Smooth muscle cell (in vitro differentiated cells): ENCODE data around the gene RPAP3. TPM values are rescaled to one million over a fixed set of nuclear protein-coding genes. Genes with fewer than 3 reads are reported as not detected.

ENCODE experiments used
- DNase-seq: peaks from one replicate; lab custom pipeline; 2025; ENCODE audit not compliant: unreplicated experiment; lab: John Stamatoyannopoulos, UW
- H2AFZ ChIP-seq: fragments of 200-600 bp; sonication (generic); 2 replicates; pipeline ENCODE4 v1.6.0; 2016; ENCODE audit warnings: antibody characterized with exemption, low read depth, mild to moderate bottlenecking
- H3F3A ChIP-seq: fragments of 200-600 bp; sonication (generic); 2 replicates; pipeline ENCODE4 v1.6.0; 2017; ENCODE audit warnings: antibody characterized with exemption, low read depth
- H3K27ac ChIP-seq: fragments of 200-600 bp; sonication (generic); 2 replicates; pipeline ENCODE4 v1.5.1; 2016; ENCODE audit warnings: low read depth, mild to moderate bottlenecking
- H3K27me3 ChIP-seq: fragments of 200-600 bp; sonication (generic); 2 replicates; pipeline ENCODE4 v1.6.1; 2016; ENCODE audit warnings: low read depth, mild to moderate bottlenecking
- H3K36me3 ChIP-seq: fragments of 200-600 bp; sonication (generic); 2 replicates; pipeline ENCODE4 v1.5.1; 2016; ENCODE audit warnings: low read depth
- H3K4me1 ChIP-seq: fragments of 200-600 bp; sonication (generic); 2 replicates; pipeline ENCODE4 v1.5.1; 2016; ENCODE audit warnings: low read depth
- H3K4me2 ChIP-seq: fragments of 200-600 bp; sonication (generic); 2 replicates; pipeline ENCODE4 v1.6.0; 2016; ENCODE audit warnings: mild to moderate bottlenecking
- H3K4me3 ChIP-seq: fragments of 200-600 bp; sonication (generic); 2 replicates; pipeline ENCODE4 v1.5.1; 2016; ENCODE audit warnings: mild to moderate bottlenecking
- H3K79me2 ChIP-seq: fragments of 200-600 bp; sonication (generic); 2 replicates; pipeline ENCODE4 v1.6.0; 2016; ENCODE audit warnings: low read depth, mild to moderate bottlenecking
- H3K9ac ChIP-seq: fragments of 200-600 bp; sonication (generic); 2 replicates; pipeline ENCODE4 v1.6.0; 2016; ENCODE audit warnings: low read depth
- H3K9me3 ChIP-seq: fragments of 200-600 bp; sonication (generic); replicated peaks from 2 replicates; pipeline ENCODE4 v1.5.1; 2016; ENCODE audit warnings: low read depth
- H4K20me1 ChIP-seq: fragments of 200-600 bp; sonication (generic); 2 replicates; pipeline ENCODE4 v1.6.0; 2016; ENCODE audit warnings: low read depth
- CTCF ChIP-seq: fragments of 200-600 bp; sonication (generic); IDR thresholded peaks from 2 replicates; pipeline ENCODE4 v1.5.1; 2017; ENCODE audit warnings: borderline replicate concordance, mild to moderate bottlenecking, antibody characterized with exemption; ENCODE audit not compliant: insufficient read depth, poor library complexity, severe bottlenecking
- WGBS: methylation state at CpG from one replicate; pipeline ENCODE4 v1.1.7; 2016; ENCODE audit warnings: low lambda C conversion rate; 5-methylcytosine and 5-hydroxymethylcytosine counted together
- polyA plus RNA-seq: library from polyadenylated mRNA; unstranded; fragments of >200 nt; fragmentation: Nextera tagmentation; extraction: Ambion mirVana; gene quantifications from 2 replicates; pipeline ENCODE4 v1.2.1, GENCODE V29; 2016
- total RNA-seq: library from RNA; depleted of rRNA; stranded (reverse); fragments of >200 nt; gene quantifications from 2 replicates; pipeline ENCODE4 v1.2.3, GENCODE V29; 2014

The RPAP3 gene
- total and polyA plus RNA-seq, 2 experiments from 2014 or later, result 17.0 to 23.0 TPM

DNA sequence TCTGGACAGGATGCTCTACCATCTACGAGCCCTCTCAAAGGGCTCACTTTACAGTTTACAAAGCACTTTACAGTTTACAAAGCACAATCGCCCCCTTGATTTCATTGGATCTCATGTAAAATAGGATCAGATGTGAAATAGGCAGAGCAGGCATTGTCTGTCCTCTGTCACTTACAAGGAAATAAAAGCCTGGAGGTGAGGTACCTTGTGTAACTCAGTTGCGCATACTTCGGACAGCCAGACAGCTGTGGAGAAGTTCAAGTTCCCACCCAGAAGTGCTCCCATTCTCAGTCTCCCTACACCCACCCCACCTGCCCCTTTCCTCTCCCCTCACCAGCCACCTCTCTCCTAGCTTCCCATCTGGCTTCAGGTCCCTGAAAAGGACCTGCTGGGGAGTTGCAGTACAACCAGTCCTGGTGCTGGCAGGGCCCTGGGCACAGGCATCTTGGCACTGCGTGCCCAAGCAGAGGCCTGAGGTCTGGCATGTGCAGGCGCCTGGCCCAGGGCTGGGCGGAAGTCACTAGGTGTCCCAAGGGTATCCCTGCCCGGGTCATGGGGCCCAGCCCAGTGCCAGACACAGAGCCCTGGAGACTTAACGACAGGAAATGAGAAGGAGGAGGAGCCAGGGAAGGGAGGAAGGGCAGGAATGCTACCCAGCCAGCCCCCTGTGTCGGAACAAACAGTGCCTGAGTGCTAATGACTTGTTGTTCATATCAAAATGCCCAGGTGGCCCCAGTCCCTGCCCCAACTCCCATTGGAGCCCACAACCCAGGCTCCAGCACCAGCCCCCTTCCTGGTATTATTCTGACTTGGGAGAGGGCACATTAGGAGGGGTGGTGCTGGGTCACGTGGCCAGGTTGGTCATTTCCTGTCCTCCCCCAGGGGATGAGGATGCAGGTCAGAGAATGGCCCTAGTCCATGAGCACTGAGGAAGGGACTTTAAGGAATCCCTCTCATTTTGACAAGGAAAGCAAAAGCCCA lies 47.5 kb upstream of the RPAP3 start:
- Histone ChIP-seq H3F3A (no peaks in the 10 kb centered on the region), H3K4me1 (peaks cover 23% of the 10 kb centered on the region), H3K9ac (no peak overlapping the region), H3K79me2 (no peaks in the 10 kb centered on the region), H4K20me1 (no peaks in the 10 kb centered on the region), H3K4me2 (peak overlapping the region; percentile 18), H3K27ac (peak overlapping the region; percentile 53), H3K4me3 (no peak overlapping the region), H3K27me3 (no peaks in the 10 kb centered on the region), H3K36me3 (no peaks in the 10 kb centered on the region), H3K9me3 (no peaks in the 10 kb centered on the region), H2AFZ (no peak overlapping the region)
- 57% methylated on average over 11 of the region's 11 CpGs for WGBS
- TF ChIP-seq CTCF, result no peak
- no peak for DNase-seq

- Histone ChIP-seq H2AFZ (no peak overlapping the region), H3K79me2 (no peaks in the 10 kb centered on the region), H4K20me1 (no peaks in the 10 kb centered on the region), H3K36me3 (no peaks in the 10 kb centered on the region), H3K27me3 (no peaks in the 10 kb centered on the region), H3K4me3 (no peak overlapping the region), H3K9me3 (no peaks in the 10 kb centered on the region), H3K27ac (peak overlapping the region; percentile 53), H3F3A (no peaks in the 10 kb centered on the region), H3K4me2 (no peak overlapping the region), H3K4me1 (peaks cover 15% of the 10 kb centered on the region), H3K9ac (no peak overlapping the region)
- no peak for TF ChIP-seq CTCF
- WGBS, result 87% methylated on average over 7 of the region's 7 CpGs
- no peak for DNase-seq
Measured at GRCh38 chr12:47752552-47752951, 46.7 kb upstream of the RPAP3 start.

GRCh38 chr12:47752121-47752520 lies 46.3 kb upstream of the RPAP3 start:
- no peaks in the 10 kb centered on the region for H3F3A ChIP-seq
- no peaks in the 10 kb centered on the region for H4K20me1 ChIP-seq
- no peaks in the 10 kb centered on the region for H3K36me3 ChIP-seq
- no peak for DNase-seq
- H3K4me2 ChIP-seq, result no peak overlapping the region
- 98% methylated on average over 4 of the region's 4 CpGs for WGBS
- no peak overlapping the region for H3K9ac ChIP-seq
- no peaks in the 10 kb centered on the region for H3K9me3 ChIP-seq
- no peak for TF ChIP-seq CTCF
- no peak overlapping the region for H3K27ac ChIP-seq
- H3K4me1 ChIP-seq, result peaks cover 11% of the 10 kb centered on the region
- no peaks in the 10 kb centered on the region for H3K79me2 ChIP-seq
- no peaks in the 10 kb centered on the region for H3K27me3 ChIP-seq
- H2AFZ ChIP-seq, result no peak overlapping the region
- H3K4me3 ChIP-seq, result no peak overlapping the region
